H1 (cell line): ENCODE measurements around the gene OCSTAMP. TPM values are rescaled to one million over a fixed set of nuclear protein-coding genes. Genes with fewer than 3 reads are reported as not detected.

ENCODE experiments used
- CTCF ChIA-PET: fragments of 300-600 bp; sonication (Branson Sonifier 250); formaldehyde crosslinking; loops from one replicate; lab custom pipeline; 2021; ENCODE audit not compliant: partially characterized antibody; lab: Charles Lee
- POLR2A ChIA-PET: fragments of 300-600 bp; sonication (Branson Sonifier 250); formaldehyde crosslinking; loops from one replicate; lab custom pipeline; 2021; ENCODE audit warnings: inconsistent platforms; ENCODE audit not compliant: partially characterized antibody; lab: Charles Lee
- DNase-seq, 2 experiments: peaks; one replicate each; pipeline versions ENCODE4 v3.0.0 to v3.0.0-alpha.2; 2010 to 2022; ENCODE audit warnings: low spot score in 2 of 2, low read depth in 1 of 2, mixed read lengths in 1 of 2
- FAIRE-seq: peaks from 2 replicates; lab custom pipeline; 2011; peaks lifted over from hg19 to GRCh38; lab: Jason Lieb, UNC
- H2AFZ ChIP-seq: 2 replicates; pipeline ENCODE4 v1.8.1; 2012; ENCODE audit warnings: low read length, inconsistent platforms
- H2AK5ac ChIP-seq: 2 replicates; pipeline ENCODE4 v1.6.1; 2013; ENCODE audit warnings: low read depth, low read length
- H2BK120ac ChIP-seq: replicated peaks from 2 replicates; pipeline ENCODE3; 2013; ENCODE audit warnings: low read depth, low read length, inconsistent platforms
- H2BK12ac ChIP-seq: 2 replicates; pipeline ENCODE4 v1.6.1; 2013; ENCODE audit warnings: low read depth, low read length
- H2BK15ac ChIP-seq: 2 replicates; pipeline ENCODE4 v1.6.1; 2013; ENCODE audit warnings: low read length
- H2BK20ac ChIP-seq: 2 replicates; pipeline ENCODE4 v1.6.1; 2013; ENCODE audit warnings: low read length
- H2BK5ac ChIP-seq: 2 replicates; pipeline ENCODE4 v1.6.1; 2013; ENCODE audit warnings: low read depth, low read length
- H3K14ac ChIP-seq: 2 replicates; pipeline ENCODE4 v1.6.1; 2013; ENCODE audit warnings: inconsistent platforms; ENCODE audit not compliant: insufficient read length
- H3K18ac ChIP-seq: 2 replicates; pipeline ENCODE4 v1.6.1; 2013; ENCODE audit warnings: low read length; ENCODE audit errors: extremely low read depth
- H3K23ac ChIP-seq: 2 replicates; pipeline ENCODE4 v1.6.1; 2013; ENCODE audit warnings: inconsistent platforms; ENCODE audit not compliant: insufficient read length
- H3K23me2 ChIP-seq: 2 replicates; pipeline ENCODE4 v1.6.1; 2013; ENCODE audit warnings: low read depth, low read length
- H3K27ac ChIP-seq: 2 replicates; pipeline ENCODE4 v1.6.1; 2011; ENCODE audit warnings: low read depth, low read length, inconsistent platforms
- H3K27me3 ChIP-seq, 4 experiments: replicated peaks in 1 of 4; 1 replicate in 1 of 4; 2 replicates in 3 of 4; pipeline versions ENCODE4 v1.6.1 to v1.8.1; 2011 to 2013; ENCODE audit warnings: low read length in 3 of 4, mild to moderate bottlenecking in 3 of 4, inconsistent platforms in 2 of 4, mixed read lengths in 2 of 4, moderate library complexity in 1 of 4; ENCODE audit not compliant: control insufficient read depth in 3 of 4, insufficient read depth in 3 of 4; ENCODE audit errors: extremely low read depth in 1 of 4
- H3K36me3 ChIP-seq, 4 experiments: 2 replicates each; pipeline versions ENCODE4 v1.6.1 to v1.8.1; 2011 to 2013; ENCODE audit warnings: mild to moderate bottlenecking in 4 of 4, low read length in 3 of 4, moderate library complexity in 2 of 4, control low read depth in 1 of 4, inconsistent platforms in 1 of 4; ENCODE audit not compliant: insufficient read depth in 4 of 4, control insufficient read depth in 2 of 4
- H3K4ac ChIP-seq: replicated peaks from 2 replicates; pipeline ENCODE3; 2013; ENCODE audit warnings: low read length, low read depth, mixed read lengths, inconsistent platforms; ENCODE audit not compliant: insufficient read length
- H3K4me1 ChIP-seq, 4 experiments: replicated peaks in 1 of 4; 1 replicate in 1 of 4; 2 replicates in 3 of 4; pipeline versions ENCODE4 v1.6.1 to v1.8.1; 2011 to 2013; ENCODE audit warnings: low read length in 3 of 4, inconsistent platforms in 2 of 4, mixed read lengths in 1 of 4; ENCODE audit not compliant: insufficient read depth in 4 of 4, control insufficient read depth in 3 of 4
- H3K4me2 ChIP-seq, 2 experiments: 2 replicates each; pipeline versions ENCODE4 v1.6.1 to v1.8.1; 2011 to 2013; ENCODE audit warnings: low read depth in 2 of 2, low read length in 2 of 2, control low read depth in 1 of 2, inconsistent platforms in 1 of 2, mild to moderate bottlenecking in 1 of 2; ENCODE audit not compliant: insufficient read depth in 1 of 2
- H3K4me3 ChIP-seq, 4 experiments: fragments of 200-600, 300-600 bp in 1 of 4; sonication (generic), shearing (Covaris generic), sonication (Bioruptor Twin) in 1 of 4; 2 replicates each; pipeline versions ENCODE4 v1.5.1 to v1.8.1; 2011 to 2016; ENCODE audit warnings: low read length in 4 of 4, low read depth in 3 of 4, control low read depth in 2 of 4, inconsistent platforms in 2 of 4, mild to moderate bottlenecking in 2 of 4, mixed read lengths in 1 of 4, moderate library complexity in 1 of 4; ENCODE audit not compliant: insufficient read depth in 2 of 4; ENCODE audit errors: extremely low read depth in 1 of 4
- H3K56ac ChIP-seq: replicated peaks from 2 replicates; pipeline ENCODE3; 2013; ENCODE audit warnings: low read depth, mild to moderate bottlenecking, mixed read lengths, low read length, inconsistent platforms; ENCODE audit not compliant: insufficient read length
- H3K79me1 ChIP-seq: 2 replicates; pipeline ENCODE4 v1.6.1; 2013; ENCODE audit warnings: low read depth, low read length, control low read depth
- H3K79me2 ChIP-seq, 2 experiments: 2 replicates each; pipeline versions ENCODE4 v1.6.1 to v1.8.1; 2012 to 2013; ENCODE audit warnings: low read length in 2 of 2, mild to moderate bottlenecking in 2 of 2, inconsistent platforms in 1 of 2; ENCODE audit not compliant: insufficient read depth in 2 of 2, control insufficient read depth in 1 of 2
- H3K9ac ChIP-seq, 4 experiments: replicated peaks in 1 of 4; 1 replicate in 1 of 4; 2 replicates in 3 of 4; pipeline versions ENCODE4 v1.6.1 to v1.8.1; 2011 to 2013; ENCODE audit warnings: low read depth in 3 of 4, low read length in 3 of 4, control low read depth in 2 of 4, mild to moderate bottlenecking in 2 of 4, moderate library complexity in 2 of 4, inconsistent platforms in 1 of 4; ENCODE audit errors: extremely low read depth in 1 of 4
- H3K9me3 ChIP-seq, 2 experiments: 2 replicates each; pipeline versions ENCODE4 v1.6.1 to v1.8.1; 2012 to 2013; ENCODE audit warnings: mild to moderate bottlenecking in 2 of 2, moderate library complexity in 2 of 2, control low read depth in 1 of 2, inconsistent platforms in 1 of 2, low read depth in 1 of 2, low read length in 1 of 2, mixed read lengths in 1 of 2; ENCODE audit not compliant: insufficient read depth in 2 of 2
- H4K20me1 ChIP-seq, 2 experiments: replicated peaks in 1 of 2; 2 replicates each; pipeline versions ENCODE3 to v1.8.1; 2011 to 2013; ENCODE audit warnings: inconsistent platforms in 2 of 2, low read length in 2 of 2, mild to moderate bottlenecking in 1 of 2; ENCODE audit not compliant: insufficient read depth in 2 of 2, control insufficient read depth in 1 of 2
- H4K5ac ChIP-seq: 2 replicates; pipeline ENCODE4 v1.6.1; 2013; ENCODE audit warnings: low read length, low read depth, mixed read lengths, inconsistent platforms; ENCODE audit not compliant: insufficient read length
- H4K8ac ChIP-seq: 2 replicates; pipeline ENCODE4 v1.8.0; 2013; ENCODE audit warnings: mild to moderate bottlenecking, moderate library complexity, low read length, inconsistent platforms; ENCODE audit not compliant: insufficient read depth; ENCODE audit errors: extremely low read depth
- H4K91ac ChIP-seq: replicated peaks from 2 replicates; pipeline ENCODE3; 2013; ENCODE audit warnings: low read length, mixed read lengths, inconsistent platforms; ENCODE audit not compliant: insufficient read length
- CTCF ChIP-seq, 3 experiments: IDR thresholded peaks; 1 replicate in 2 of 3; 2 replicates in 1 of 3; pipeline versions ENCODE4 v1.5.1 to v1.6.1; 2011; ENCODE audit warnings: low read length in 3 of 3, mild to moderate bottlenecking in 3 of 3, inconsistent platforms in 2 of 3, low read depth in 1 of 3, moderate library complexity in 1 of 3; ENCODE audit not compliant: insufficient read depth in 1 of 3; ENCODE audit errors: control extremely low read depth in 1 of 3
- EZH2 ChIP-seq: fragments of 200-600 bp; sonication (generic); IDR thresholded peaks from 2 replicates; pipeline ENCODE4 v1.7.1; 2012; ENCODE audit warnings: low read depth, mild to moderate bottlenecking, moderate library complexity, low read length, inconsistent platforms; ENCODE audit not compliant: severe bottlenecking
- HDAC6 ChIP-seq: IDR thresholded peaks from one replicate; pipeline ENCODE4 v1.7.1; 2012; ENCODE audit warnings: low read depth, mild to moderate bottlenecking, inconsistent platforms, low read length, moderate library complexity
- POU5F1 ChIP-seq: IDR thresholded peaks from 2 replicates; pipeline ENCODE4 v1.6.1; 2011; ENCODE audit warnings: low read depth, mild to moderate bottlenecking, low read length, moderate library complexity
- SIN3A ChIP-seq, 2 experiments: IDR thresholded peaks in 1 of 2; conservative IDR thresholded peaks in 1 of 2; 2 replicates each; pipeline ENCODE4 v1.6.1; 2011 to 2012; ENCODE audit warnings: low read length in 2 of 2, improper control_type of control experiment in 1 of 2, low read depth in 1 of 2, mild to moderate bottlenecking in 1 of 2
- SIRT6 ChIP-seq: IDR thresholded peaks from one replicate; pipeline ENCODE4 v1.7.1; 2012; ENCODE audit warnings: low read length, inconsistent platforms
- SP1 ChIP-seq: IDR thresholded peaks from 2 replicates; pipeline ENCODE4 v1.6.1; 2011; ENCODE audit warnings: low read depth, low read length
- TAF7 ChIP-seq: optimal IDR thresholded peaks from 2 replicates; pipeline ENCODE3; 2011; ENCODE audit warnings: low read depth, mild to moderate bottlenecking, inconsistent platforms, low read length, moderate library complexity, borderline replicate concordance
- TCF12 ChIP-seq: IDR thresholded peaks from 2 replicates; pipeline ENCODE4 v1.6.1; 2011; ENCODE audit warnings: low read depth, mild to moderate bottlenecking, low read length
- USF2 ChIP-seq: IDR thresholded peaks from 2 replicates; pipeline ENCODE4 v1.6.1; 2011; ENCODE audit warnings: low read length, improper control_type of control experiment
- WGBS, 2 experiments: shearing (Covaris generic) in 1 of 2; methylation state at CpG; one replicate each; pipeline versions ENCODE4 v1.1.6 to v1.1.7; 2013 to 2015; ENCODE audit warnings: low lambda C conversion rate in 2 of 2, mixed read lengths in 2 of 2, inconsistent platforms in 1 of 2, low coverage in 1 of 2, missing lambda C conversion rate in 1 of 2; ENCODE audit not compliant: insufficient replicate concordance in 2 of 2, insufficient coverage in 1 of 2, insufficient read length in 1 of 2; ENCODE audit errors: extremely low coverage in 1 of 2, missing lambda C conversion rate in 1 of 2; 5-methylcytosine and 5-hydroxymethylcytosine counted together
- polyA plus RNA-seq, 7 experiments: library from polyadenylated mRNA; depleted of rRNA in 3 of 7; stranded (reverse) in 5 of 7; unstranded in 2 of 7; fragments of >200 nt in 5 of 7; fragments of 200-250 nt in 2 of 7; gene quantifications; 1 replicate in 5 of 7; 2 replicates in 1 of 7; 4 replicates in 1 of 7; pipeline versions ENCODE4 v1.2.1 to v1.2.3, GENCODE V29; 2011 to 2013; ENCODE audit warnings: missing spikeins in 2 of 7, mixed read lengths in 2 of 7
- total RNA-seq: library from RNA; stranded (reverse); fragmentation: NEBNext Ultra II Directional; extraction: Animal tissue kit (Norgen Biotek cat#: 25700); gene quantifications from 2 replicates; pipeline ENCODE4 v1.2.1, GENCODE V29; 2021

Gene OCSTAMP
- total and polyA plus RNA-seq, 2 of the 8 experiments (the other 6 are each of a cell fraction or from before 2014, with no cell fraction given) = 0.09 to 0.13 TPM

- no peak overlapping the region for H3K4ac ChIP-seq
- H4K91ac ChIP-seq = no peak overlapping the region
- H3K79me2 ChIP-seq = no peaks in the 10 kb centered on the region
- no peak overlapping the region for H3K56ac ChIP-seq
- no peaks in the 10 kb centered on the region; a peak in 1 of 4 replicates for H3K9me3 ChIP-seq
- H4K8ac ChIP-seq = no peak overlapping the region
- H4K5ac ChIP-seq = no peak overlapping the region
- H2BK15ac ChIP-seq = no peak overlapping the region
- DNase-seq (no peak), FAIRE-seq (no peak)
- no peak overlapping the region for H3K18ac ChIP-seq
- ChIA-PET POLR2A (interaction anchor here (1.2 to 2.6 kb wide), 4 partner anchors 9 to 159 kb away, joined by 3 to 8 read pairs (median 4); partner anchors contain the start of gene ZNF334), CTCF (interaction anchor here (0.6 to 7.3 kb wide), 18 partner anchors 9 to 664 kb away, joined by 3 to 63 read pairs (median 4); no protein-coding TSS in a partner anchor)
- no peaks in the 10 kb centered on the region for H3K27me3 ChIP-seq
- H3K79me1 ChIP-seq = no peaks in the 10 kb centered on the region
- H3K4me1 ChIP-seq = no peaks in the 10 kb centered on the region; a peak in 1 of 7 replicates
- H3K23me2 ChIP-seq = no peaks in the 10 kb centered on the region
- H2AK5ac ChIP-seq = no peak overlapping the region
- H3K4me3 ChIP-seq = no peak overlapping the region
- H4K20me1 ChIP-seq = no peaks in the 10 kb centered on the region
- H2BK5ac ChIP-seq = no peak overlapping the region
- WGBS, 2 experiments = 91% methylated on average over 5 of the region's 5 CpGs; no CpG with 5 or more reads in 1 of the 2 experiments
- no peak overlapping the region for H3K23ac ChIP-seq
- no peak overlapping the region for H3K27ac ChIP-seq
- no peak overlapping the region for H2BK20ac ChIP-seq
- no peak overlapping the region for H3K9ac ChIP-seq
- H3K36me3 ChIP-seq = no peaks in the 10 kb centered on the region
- no peak overlapping the region for H2BK12ac ChIP-seq
- H2BK120ac ChIP-seq = no peak overlapping the region
- no peak overlapping the region for H3K14ac ChIP-seq
- no peak overlapping the region for H2AFZ ChIP-seq
- H3K4me2 ChIP-seq = no peak overlapping the region
- TF ChIP-seq EZH2 (no peak), TAF7 (no peak), SP1 (no peak), SIRT6 (no peak), USF2 (no peak), POU5F1 (no peak), TCF12 (no peak), SIN3A (conservative IDR thresholded peaks at IDR 0.05 in 1 of 2, IDR thresholded peaks at IDR 0.05 in 1 of 2; ENCODE audit: low read depth in 1 of 2, low read length in 2 of 2) (no peak), CTCF (IDR thresholded peaks at IDR 0.05; ENCODE audit: control extremely low read depth in 1 of 3, insufficient read depth in 1 of 3, low read depth in 1 of 3, low read length in 3 of 3) (no peak), HDAC6 (no peak)
Observed at GRCh38 chr20:46523108-46523507, 27.3 kb downstream of the OCSTAMP start.
